PFSK-1 (cell line): ENCODE results near the gene COL24A1.

Experiments used
- FOXP2 ChIP-seq: optimal IDR thresholded peaks from 2 replicates; pipeline ENCODE3; 2011; ENCODE audit warnings: borderline replicate concordance, control low read depth, inconsistent platforms; ENCODE audit not compliant: insufficient read depth; ENCODE audit errors: extremely low read length, extremely low read depth
- POLR2AphosphoS5 ChIP-seq: IDR thresholded peaks from 2 replicates; pipeline ENCODE4 v1.6.1; 2012; ENCODE audit warnings: low read depth, mild to moderate bottlenecking, control low read depth, low read length, moderate library complexity
- REST ChIP-seq, 2 experiments: IDR thresholded peaks; 2 replicates each; pipeline versions ENCODE4 v1.6.1 to v1.8.0; 2011 to 2012; ENCODE audit warnings: low read depth in 2 of 2, low read length in 2 of 2, control low read depth in 1 of 2, inconsistent platforms in 1 of 2, mild to moderate bottlenecking in 1 of 2, moderate library complexity in 1 of 2; ENCODE audit not compliant: insufficient read depth in 1 of 2
- SIN3A ChIP-seq: IDR thresholded peaks from 2 replicates; pipeline ENCODE4 v1.6.1; 2012; ENCODE audit warnings: mild to moderate bottlenecking, low read length, moderate library complexity, borderline replicate concordance; ENCODE audit not compliant: insufficient read depth
- TAF1 ChIP-seq: IDR thresholded peaks from 2 replicates; pipeline ENCODE4 v1.6.1; 2012; ENCODE audit warnings: low read length, control low read depth, borderline replicate concordance; ENCODE audit not compliant: insufficient read depth

Gene COL24A1

GRCh38 chr1:85857991-85858390 is 298.6 kb downstream of the COL24A1 start:
- no peak for TF ChIP-seq SIN3A
- no peak for TF ChIP-seq FOXP2
- TF ChIP-seq REST (IDR thresholded peaks at IDR 0.05; ENCODE audit: insufficient read depth in 1 of 2, low read depth in 2 of 2, low read length in 2 of 2) = no peak
- TF ChIP-seq TAF1 = no peak
- no peak for TF ChIP-seq POLR2AphosphoS5

DNA sequence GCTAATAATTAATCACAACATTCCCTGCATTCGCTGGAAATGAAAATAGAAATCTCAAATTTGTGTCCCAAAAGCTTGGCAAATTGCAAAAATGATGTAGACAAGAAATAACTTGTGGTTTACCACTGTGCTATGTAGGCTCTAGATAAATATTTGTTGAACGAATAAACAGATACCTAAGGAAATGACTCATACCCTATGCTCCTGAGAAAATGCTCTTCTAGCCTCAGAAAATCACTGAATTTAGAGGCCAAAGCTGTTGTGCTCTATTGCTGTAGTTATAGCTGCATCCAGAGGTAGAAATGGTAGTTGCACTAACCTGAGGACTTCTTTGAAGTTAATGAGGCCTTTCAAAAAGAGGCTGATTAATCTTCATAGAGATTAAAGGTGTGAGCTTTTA is 306.3 kb downstream of the COL24A1 start:
- no peak for TF ChIP-seq SIN3A
- no peak for TF ChIP-seq TAF1
- no peak for TF ChIP-seq REST (IDR thresholded peaks at IDR 0.05; ENCODE audit: insufficient read depth in 1 of 2, low read depth in 2 of 2, low read length in 2 of 2)
- TF ChIP-seq FOXP2 = no peak
- no peak for TF ChIP-seq POLR2AphosphoS5

GRCh38 chr1:85849660-85850059 is 306.9 kb downstream of the COL24A1 start:
- TF ChIP-seq POLR2AphosphoS5 (no peak), REST (IDR thresholded peaks at IDR 0.05; ENCODE audit: insufficient read depth in 1 of 2, low read depth in 2 of 2, low read length in 2 of 2) (no peak)

- TF ChIP-seq TAF1 = no peak
- TF ChIP-seq POLR2AphosphoS5 = no peak
- TF ChIP-seq SIN3A = no peak
- no peak for TF ChIP-seq FOXP2
- no peak for TF ChIP-seq REST (IDR thresholded peaks at IDR 0.05; ENCODE audit: insufficient read depth in 1 of 2, low read depth in 2 of 2, low read length in 2 of 2)
Measured at GRCh38 chr1:85847356-85847755, 309.2 kb downstream of the COL24A1 start.

- TF ChIP-seq POLR2AphosphoS5 (no peak), FOXP2 (no peak), TAF1 (no peak), REST (IDR thresholded peaks at IDR 0.05; ENCODE audit: insufficient read depth in 1 of 2, low read depth in 2 of 2, low read length in 2 of 2) (no peak), SIN3A (no peak)
Measured at GRCh38 chr1:85846706-85847105, 309.9 kb downstream of the COL24A1 start.
